Activated T-cell treated with anti-CD3 and anti-CD28 coated beads for 1 hour (primary cell): ENCODE results near the gene SLC2A1.

Experiments
- DNase-seq: peaks from one replicate; pipeline ENCODE4 v3.0.0-alpha.2; 2020; ENCODE audit warnings: low read depth

The SLC2A1 gene

DNA sequence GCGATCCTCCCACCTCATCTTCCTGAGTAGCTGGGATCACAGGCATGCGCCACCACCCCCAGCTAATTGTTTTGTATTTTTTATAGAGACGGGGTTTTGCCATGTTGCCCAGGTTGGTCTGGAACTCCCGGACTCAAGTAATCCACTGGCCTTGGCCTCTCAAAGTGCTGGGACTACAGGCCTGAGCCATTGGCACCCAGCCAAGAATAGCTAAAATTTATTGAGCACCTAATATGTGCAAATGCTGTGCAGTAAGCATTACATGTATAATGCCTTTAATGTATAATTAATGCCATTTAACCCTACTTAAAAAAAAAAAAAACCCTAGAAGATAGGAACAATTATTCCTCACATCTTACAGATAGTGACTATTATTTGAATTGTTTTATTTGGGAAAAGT is 69.4 kb downstream of the SLC2A1 start:
- no peak for DNase-seq

GRCh38 chr1:42888013-42888633 is 70.5 kb downstream of the SLC2A1 start:
- DNase-seq, result no peak

DNA sequence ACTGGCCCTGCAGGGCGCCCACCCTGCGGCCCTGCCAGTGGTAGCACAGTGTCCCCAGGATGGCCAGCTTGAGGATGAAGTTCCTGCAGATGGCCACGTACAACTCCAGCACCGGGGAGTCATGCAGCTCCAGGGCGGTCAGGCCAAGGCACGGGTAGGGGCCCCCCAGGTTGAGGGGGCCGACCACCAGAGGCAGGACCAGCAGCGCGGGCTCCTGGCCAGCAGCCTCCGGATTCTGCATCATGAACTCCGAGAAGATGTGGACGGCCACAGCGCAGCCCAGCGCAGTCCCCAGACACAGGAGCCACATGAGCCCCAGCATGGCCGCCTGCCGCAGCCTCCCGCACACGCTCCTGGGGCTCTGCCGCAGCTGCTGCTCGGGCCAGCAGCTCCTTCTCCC is 71.3 kb downstream of the SLC2A1 start:
- no peak for DNase-seq

GRCh38 chr1:42886800-42887199 is 71.9 kb downstream of the SLC2A1 start:
- DNase-seq, result no peak

DNA sequence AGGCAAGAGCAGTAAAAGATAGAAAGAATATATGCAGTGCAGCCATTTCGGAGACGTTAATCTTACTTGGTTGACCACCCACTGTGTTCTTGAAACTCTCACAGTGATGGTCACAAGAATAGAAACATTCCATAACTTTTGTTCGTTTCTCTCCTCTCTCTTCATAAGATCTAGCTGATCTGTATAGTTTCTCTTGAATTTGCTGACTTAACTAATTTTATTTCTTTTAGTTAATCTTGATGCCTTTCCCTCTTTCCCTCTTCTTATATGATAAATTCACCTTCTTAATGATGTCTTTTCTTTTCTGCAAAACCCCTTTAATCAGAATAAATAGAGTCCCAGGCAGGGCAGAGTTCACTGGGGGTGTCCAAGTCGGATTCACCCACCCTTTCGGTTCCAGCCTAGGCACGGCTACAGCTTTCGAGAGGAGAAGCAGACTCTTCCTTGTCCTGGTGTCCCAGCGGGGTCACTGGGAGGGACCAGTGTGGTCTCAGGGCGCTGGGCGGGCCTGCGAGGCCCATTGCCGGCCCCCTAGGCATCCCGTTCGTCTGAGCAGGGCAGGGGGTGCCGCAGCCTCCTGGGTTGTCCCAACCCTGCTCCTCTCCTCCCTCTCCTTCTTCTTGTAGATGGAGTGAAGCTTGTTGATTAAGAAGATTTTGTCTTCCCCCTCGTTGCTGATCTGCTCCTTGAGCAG is 72.5 kb downstream of the SLC2A1 start:
- no peak for DNase-seq

- DNase-seq, result no peak
Measured at GRCh38 chr1:42880384-42880783, 78.3 kb downstream of the SLC2A1 start.

DNA sequence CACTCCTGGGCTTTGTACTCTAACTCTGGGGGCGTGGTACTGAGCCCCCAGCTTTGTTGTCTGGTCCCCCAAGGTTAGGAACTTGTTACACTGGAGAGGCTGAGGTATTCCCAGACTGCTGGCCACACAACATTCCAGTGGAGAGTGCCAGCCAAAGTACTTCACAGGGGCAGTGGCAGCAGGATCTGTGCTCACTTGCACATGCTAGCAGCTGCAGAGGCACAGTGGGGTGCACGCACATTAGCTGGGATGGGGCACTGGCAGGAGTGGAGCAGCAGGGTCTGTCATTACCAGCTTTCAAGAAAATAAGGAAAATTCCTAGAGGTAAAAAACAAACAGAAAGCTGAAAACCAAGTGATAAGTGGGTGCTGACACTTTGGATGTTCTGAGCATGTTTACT is 81.3 kb downstream of the SLC2A1 start:
- no peak for DNase-seq

GRCh38 chr1:42876009-42876408 is 82.7 kb downstream of the SLC2A1 start:
- no peak for DNase-seq
